ENCODE data around the gene ZDHHC17. TPM values are rescaled to one million over a fixed set of nuclear protein-coding genes. Genes with fewer than 3 reads are reported as not detected.

ZDHHC17 gene
- total RNA-seq, 1 experiment from 2014 or later: 20.9 TPM

DNA sequence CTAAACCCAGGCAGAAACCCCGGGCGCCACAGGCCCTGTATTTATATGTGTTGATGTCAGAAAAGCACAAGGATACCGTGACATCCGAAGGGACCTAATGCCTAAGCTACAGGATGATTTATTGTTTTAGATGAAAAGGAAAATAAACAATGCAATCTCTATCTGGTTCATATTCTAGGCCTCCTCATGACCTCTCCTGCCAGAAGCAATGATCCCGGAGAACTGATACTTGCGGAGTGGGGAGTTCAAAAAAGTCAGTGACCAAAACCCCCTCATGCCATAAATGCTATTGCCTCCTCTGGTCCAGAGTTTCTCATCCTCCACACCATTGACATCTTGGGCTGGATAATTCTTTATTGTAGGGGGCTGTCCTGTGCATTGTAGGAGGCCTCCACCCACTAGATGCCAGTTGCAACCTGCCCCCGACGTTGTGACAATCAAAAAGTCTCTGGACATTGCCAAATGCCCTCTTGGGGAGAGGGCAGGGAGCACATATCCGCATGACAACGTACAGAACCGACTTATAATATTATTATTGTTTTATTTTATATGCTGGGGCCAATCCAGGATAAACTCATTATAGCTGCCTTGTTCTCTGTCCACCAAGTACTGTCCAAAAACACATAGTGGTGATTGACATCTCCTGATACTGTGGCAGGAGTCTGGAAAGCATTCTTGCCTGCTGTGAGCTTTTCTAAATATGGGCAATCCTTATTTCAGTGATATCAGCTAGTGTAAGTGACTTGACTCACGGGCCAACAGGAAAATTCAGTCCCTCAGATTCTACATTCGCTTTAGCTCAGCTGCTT, 116.0 kb downstream of the ZDHHC17 start:
- peak overlapping the region; percentile 98 for H3K27ac ChIP-seq
- H3K27me3 ChIP-seq (replicated peaks): no peaks in the 10 kb centered on the region
- H3K4me1 ChIP-seq (replicated peaks): peaks cover 26% of the 10 kb centered on the region
- peaks cover 5% of the 10 kb centered on the region; the same call in 1 of the 2 replicates for H3K36me3 ChIP-seq
- DNase-seq (ENCODE audit: low read depth in 1 of 2, low spot score in 2 of 2): no peak
- H3K4me3 ChIP-seq: peak overlapping the region; percentile 66
- no peaks in the 10 kb centered on the region for H3K9me3 ChIP-seq (replicated peaks)

DNA sequence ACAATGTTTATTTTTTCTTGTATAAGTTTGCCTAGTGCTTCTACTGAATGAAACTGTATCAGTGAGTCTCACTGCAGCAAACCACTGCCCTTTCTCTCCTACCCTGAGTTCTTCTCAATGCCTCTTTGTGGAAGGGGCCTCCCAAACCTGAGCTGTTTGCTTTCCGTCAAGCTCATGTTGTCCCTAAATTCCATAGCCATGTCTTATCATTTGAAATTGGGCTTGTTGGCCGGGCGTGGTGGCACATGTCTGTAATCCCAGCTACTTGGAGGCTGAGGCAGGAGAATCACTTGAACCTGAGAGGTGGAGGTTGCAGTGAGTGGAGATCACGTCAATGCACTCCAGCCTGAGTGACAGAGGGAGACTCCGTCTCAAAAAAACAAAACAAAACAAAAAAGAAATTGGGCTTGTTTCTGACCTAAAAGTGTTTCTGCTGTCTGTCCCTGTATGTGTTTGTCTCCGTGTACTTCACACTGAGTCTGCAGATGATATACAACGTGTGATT, 116.7 kb downstream of the ZDHHC17 start:
- Histone ChIP-seq H3K4me1 (replicated peaks) (peaks cover 26% of the 10 kb centered on the region), H3K36me3 (peaks cover 5% of the 10 kb centered on the region; the same call in 1 of the 2 replicates), H3K4me3 (no peak overlapping the region), H3K27me3 (replicated peaks) (no peaks in the 10 kb centered on the region), H3K9me3 (replicated peaks) (no peaks in the 10 kb centered on the region), H3K27ac (peak overlapping the region; percentile 98)
- DNase-seq (ENCODE audit: low read depth in 1 of 2, low spot score in 2 of 2): peak in 1 of 2 experiments; percentile 48

DNA sequence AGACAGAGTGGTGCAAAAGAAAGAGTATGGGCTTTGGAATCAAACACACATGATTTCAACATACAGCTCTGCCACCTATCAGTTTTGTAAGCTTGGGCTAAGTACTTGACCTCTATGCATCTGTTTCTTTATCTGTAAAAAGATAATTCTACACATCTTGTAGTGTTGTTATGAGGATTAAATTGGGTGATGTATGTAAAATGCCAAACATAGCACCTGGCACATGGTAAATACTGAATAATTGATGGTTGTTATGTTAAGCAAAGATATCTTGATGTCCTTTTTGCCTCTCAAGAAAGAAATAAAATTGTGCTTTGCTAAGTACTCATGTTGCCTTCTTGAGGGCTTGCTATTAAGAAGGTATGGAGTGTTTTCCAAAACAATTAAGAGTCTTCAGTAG, 117.2 kb downstream of the ZDHHC17 start:
- Histone ChIP-seq H3K36me3 (peaks cover 5% of the 10 kb centered on the region; the same call in 1 of the 2 replicates), H3K27me3 (replicated peaks) (no peaks in the 10 kb centered on the region), H3K9me3 (replicated peaks) (no peaks in the 10 kb centered on the region), H3K27ac (no peak overlapping the region), H3K4me3 (no peak overlapping the region), H3K4me1 (replicated peaks) (peaks cover 26% of the 10 kb centered on the region)
- no peak for DNase-seq (ENCODE audit: low read depth in 1 of 2, low spot score in 2 of 2)

DNA sequence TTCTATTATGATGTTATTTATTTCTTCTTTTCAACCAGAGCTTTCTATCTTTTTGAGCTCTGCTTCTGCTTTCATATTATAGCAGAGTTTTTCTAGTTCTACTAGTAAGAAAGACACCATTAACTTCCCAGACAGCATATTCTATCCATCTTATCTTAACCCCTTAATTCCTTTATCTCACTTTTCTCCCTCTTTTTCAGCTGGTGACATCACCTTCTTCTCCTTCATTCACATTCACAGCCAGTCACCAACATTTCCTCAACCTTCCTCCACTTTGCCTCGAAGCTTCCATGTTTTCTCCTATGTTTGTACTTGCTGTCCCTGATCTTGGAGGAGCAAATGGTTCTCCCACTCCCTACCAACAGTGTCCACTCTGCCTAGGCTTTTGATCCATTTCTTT, 118.5 kb downstream of the ZDHHC17 start:
- Histone ChIP-seq H3K36me3 (peaks cover 5% of the 10 kb centered on the region; the same call in 1 of the 2 replicates), H3K9me3 (replicated peaks) (no peaks in the 10 kb centered on the region), H3K4me1 (replicated peaks) (peaks cover 23% of the 10 kb centered on the region), H3K27ac (no peak overlapping the region), H3K27me3 (replicated peaks) (no peaks in the 10 kb centered on the region), H3K4me3 (no peak overlapping the region)
- DNase-seq (ENCODE audit: low read depth in 1 of 2, low spot score in 2 of 2): no peak

DNA sequence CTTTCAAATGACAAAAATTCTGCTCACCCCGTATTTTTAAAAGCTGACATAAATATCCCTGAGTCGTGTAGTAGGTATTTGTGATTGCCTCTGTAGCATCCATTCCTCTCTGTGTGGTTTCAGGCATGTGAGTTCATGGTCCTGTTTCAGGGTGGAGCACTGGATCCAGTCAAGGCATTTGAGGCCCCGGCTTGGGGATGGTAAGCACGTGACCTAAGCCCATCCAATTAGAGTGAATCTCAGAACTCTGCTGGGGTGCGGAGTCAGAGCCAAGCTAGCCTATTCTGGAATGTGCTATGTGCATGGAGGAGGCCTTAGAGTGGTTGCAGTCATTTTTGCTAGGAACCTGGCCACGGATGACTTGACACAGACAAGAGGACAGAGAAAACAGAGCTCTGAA, 119.2 kb downstream of the ZDHHC17 start:
- no peak for DNase-seq (ENCODE audit: low read depth in 1 of 2, low spot score in 2 of 2)
- no peak overlapping the region for H3K27ac ChIP-seq
- no peak overlapping the region for H3K4me3 ChIP-seq
- H3K9me3 ChIP-seq (replicated peaks): no peaks in the 10 kb centered on the region
- H3K36me3 ChIP-seq: peaks cover 5% of the 10 kb centered on the region; the same call in 1 of the 2 replicates
- H3K27me3 ChIP-seq (replicated peaks): no peaks in the 10 kb centered on the region
- peaks cover 19% of the 10 kb centered on the region for H3K4me1 ChIP-seq (replicated peaks)

DNA sequence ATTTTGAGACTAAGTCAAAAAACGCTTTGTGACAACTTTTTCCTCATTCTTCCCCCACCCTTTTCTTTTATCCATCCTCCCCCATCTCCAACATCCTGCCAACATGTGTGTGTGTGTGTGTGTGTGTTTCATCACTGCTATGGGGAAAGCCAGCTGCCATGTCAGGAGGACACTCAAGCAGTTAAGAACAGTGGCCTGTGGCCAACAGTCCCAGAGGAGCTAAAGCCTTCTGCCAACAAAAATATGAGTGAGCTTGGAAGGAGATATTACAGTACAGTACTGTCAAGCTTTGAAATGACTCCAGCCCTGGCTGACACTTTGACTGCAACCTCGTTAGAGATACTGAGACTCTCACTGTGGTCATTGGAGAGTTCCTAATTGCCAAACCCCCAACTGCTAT, 119.9 kb downstream of the ZDHHC17 start:
- no peak overlapping the region for H3K4me3 ChIP-seq
- H3K27ac ChIP-seq: no peak overlapping the region
- DNase-seq (ENCODE audit: low read depth in 1 of 2, low spot score in 2 of 2): no peak

DNA sequence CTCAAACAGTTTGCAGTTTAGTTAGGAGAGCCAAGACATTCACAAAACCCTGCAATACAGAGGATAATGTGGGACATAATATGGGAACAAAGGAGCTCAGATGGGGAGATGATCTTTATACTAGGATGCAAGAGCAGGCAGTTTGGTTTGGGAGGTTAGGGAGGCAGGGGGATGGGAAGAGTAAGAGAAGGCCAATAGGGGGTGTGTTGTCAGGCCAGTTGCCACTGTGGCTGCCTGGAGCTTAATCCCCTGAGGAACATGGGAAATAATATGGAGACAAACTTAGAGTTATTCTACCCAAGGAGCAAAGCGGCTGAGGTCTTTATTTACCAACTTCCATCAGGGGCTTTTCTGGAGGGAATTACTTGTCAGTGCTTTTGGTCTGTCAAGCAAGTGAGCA, 124.9 kb downstream of the ZDHHC17 start:
- no peaks in the 10 kb centered on the region for H3K4me1 ChIP-seq (replicated peaks)
- H3K27ac ChIP-seq: no peak overlapping the region
- H3K4me3 ChIP-seq: no peak overlapping the region
- no peak for DNase-seq (ENCODE audit: low read depth in 1 of 2, low spot score in 2 of 2)
- no peaks in the 10 kb centered on the region for H3K27me3 ChIP-seq (replicated peaks)
- no peaks in the 10 kb centered on the region for H3K36me3 ChIP-seq
- no peaks in the 10 kb centered on the region for H3K9me3 ChIP-seq (replicated peaks)

More for the DNA sequence above, 119.9 kb downstream of the ZDHHC17 start:
- no peaks in the 10 kb centered on the region for H3K9me3 ChIP-seq (replicated peaks)
- peaks cover 17% of the 10 kb centered on the region for H3K4me1 ChIP-seq (replicated peaks)
- no peaks in the 10 kb centered on the region for H3K27me3 ChIP-seq (replicated peaks)
- peaks cover 2% of the 10 kb centered on the region; the same call in 1 of the 2 replicates for H3K36me3 ChIP-seq

DNA sequence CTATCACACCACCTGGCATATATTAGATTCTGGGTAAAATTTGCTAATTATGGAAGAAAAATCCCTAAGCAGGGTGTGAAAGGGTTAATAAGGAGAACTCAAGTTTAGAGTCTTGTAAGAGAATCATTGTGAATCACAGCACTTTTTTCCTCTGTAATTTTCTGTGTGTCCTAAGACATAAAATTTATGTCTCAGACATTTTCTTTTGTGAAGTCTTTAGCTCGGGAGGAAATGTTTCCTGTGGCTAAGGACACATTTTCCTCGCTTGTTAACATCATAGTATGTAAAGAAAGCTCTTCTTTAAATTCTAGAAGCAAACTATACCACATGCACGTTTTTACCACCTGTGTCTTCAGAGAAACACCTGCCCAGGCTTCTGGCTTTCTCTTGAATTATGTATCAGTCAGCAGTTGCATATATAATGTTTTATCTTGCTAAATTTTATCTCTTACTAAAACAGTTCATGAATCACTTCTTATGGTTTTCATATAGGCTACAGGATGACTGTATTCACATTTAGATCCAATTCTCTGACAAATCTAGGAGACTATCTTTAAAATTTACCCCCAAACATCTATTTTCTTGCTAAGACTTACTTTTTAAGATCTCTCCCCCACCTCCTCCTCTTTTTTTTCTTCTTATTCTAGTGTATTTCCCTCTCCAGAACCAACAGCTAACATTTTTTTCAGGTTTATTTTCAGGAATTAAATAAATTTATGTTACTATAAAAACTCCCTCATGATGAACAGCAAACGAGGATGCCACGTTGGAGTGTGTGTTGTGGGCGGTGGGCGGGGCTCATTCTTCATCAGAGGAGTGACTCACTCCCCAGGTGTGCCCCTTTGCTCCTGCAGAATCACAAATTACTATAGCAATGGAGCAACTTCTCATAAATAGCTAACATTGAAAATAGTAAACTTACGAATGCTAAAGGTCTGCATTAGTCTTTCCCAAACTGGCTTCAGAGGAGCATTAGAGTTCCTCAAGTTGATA, 126.5 kb downstream of the ZDHHC17 start:
- Histone ChIP-seq H3K4me3 (no peak overlapping the region), H3K4me1 (replicated peaks) (no peaks in the 10 kb centered on the region), H3K9me3 (replicated peaks) (peaks cover 5% of the 10 kb centered on the region; the same call in 1 of the 2 replicates), H3K27me3 (replicated peaks) (no peaks in the 10 kb centered on the region), H3K27ac (no peak overlapping the region), H3K36me3 (no peaks in the 10 kb centered on the region)
- no peak for DNase-seq (ENCODE audit: low read depth in 1 of 2, low spot score in 2 of 2)

DNA sequence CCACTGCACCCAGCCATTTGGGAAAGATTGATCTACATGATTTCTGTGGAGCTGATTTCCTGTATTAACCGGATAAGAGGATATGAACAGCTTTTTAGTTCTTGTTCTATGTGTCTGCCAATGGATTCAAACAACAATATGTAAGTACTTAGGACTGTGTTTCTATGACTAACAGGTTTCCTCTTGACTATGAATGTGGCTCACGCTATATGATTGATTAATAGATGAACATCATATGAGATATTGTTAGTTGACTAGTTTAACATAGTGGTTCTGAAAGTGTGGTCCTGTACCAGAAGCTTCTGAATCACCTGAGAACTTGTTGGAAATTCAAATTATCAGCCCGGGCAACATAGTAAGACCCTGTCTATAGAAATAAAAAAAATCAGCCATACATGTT, 127.7 kb downstream of the ZDHHC17 start:
- DNase-seq (ENCODE audit: low read depth in 1 of 2, low spot score in 2 of 2): no peak
- no peaks in the 10 kb centered on the region for H3K36me3 ChIP-seq
- no peaks in the 10 kb centered on the region for H3K4me1 ChIP-seq (replicated peaks)
- no peak overlapping the region for H3K4me3 ChIP-seq
- peaks cover 5% of the 10 kb centered on the region; the same call in 1 of the 2 replicates for H3K9me3 ChIP-seq (replicated peaks)
- H3K27me3 ChIP-seq (replicated peaks): no peaks in the 10 kb centered on the region
- no peak overlapping the region for H3K27ac ChIP-seq

DNA sequence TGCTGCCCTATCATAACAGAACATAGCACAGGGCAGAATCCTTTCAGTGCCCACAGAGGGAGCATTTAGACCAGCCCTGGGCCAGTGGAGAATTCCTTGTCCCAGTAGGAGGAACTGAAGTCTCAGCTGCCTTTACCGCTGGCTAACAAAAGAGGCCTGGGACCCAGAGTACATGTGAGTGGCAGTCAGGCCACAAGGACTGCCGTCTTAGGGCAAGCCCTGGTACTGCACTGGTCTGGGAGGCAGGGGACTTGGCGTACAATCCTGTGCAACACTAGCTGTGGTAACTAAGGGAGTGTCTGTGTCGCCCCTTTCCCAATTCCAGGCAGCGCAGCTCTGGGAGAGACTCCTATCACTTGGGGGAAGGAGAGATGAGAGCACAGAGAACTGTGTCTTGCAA, 131.9 kb downstream of the ZDHHC17 start:
- Histone ChIP-seq H3K9me3 (replicated peaks) (peaks cover 5% of the 10 kb centered on the region; the same call in 1 of the 2 replicates), H3K27ac (no peak overlapping the region), H3K27me3 (replicated peaks) (no peaks in the 10 kb centered on the region), H3K36me3 (no peaks in the 10 kb centered on the region), H3K4me3 (no peak overlapping the region), H3K4me1 (replicated peaks) (no peaks in the 10 kb centered on the region)
- no peak for DNase-seq (ENCODE audit: low read depth in 1 of 2, low spot score in 2 of 2)

DNA sequence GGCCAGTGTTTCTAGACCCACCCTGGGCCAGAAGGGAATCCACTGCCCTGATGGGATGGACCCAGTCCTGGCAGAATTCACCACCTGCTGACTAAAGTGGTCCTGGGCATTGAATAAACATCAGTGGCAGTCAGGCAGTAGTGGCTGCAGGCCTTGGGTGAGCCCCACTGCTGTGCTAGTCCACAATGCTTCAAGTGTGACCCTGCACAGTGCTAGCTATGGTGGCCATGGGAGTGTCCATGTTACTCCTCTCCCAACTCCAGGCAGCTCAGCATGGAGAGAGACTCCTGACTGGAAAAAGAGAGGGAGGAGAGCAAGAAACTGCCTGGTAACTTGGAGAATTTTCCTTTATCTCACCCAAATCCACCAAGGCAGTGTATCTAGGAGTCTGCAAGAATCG, 132.4 kb downstream of the ZDHHC17 start:
- no peak overlapping the region for H3K4me3 ChIP-seq
- no peaks in the 10 kb centered on the region for H3K4me1 ChIP-seq (replicated peaks)
- no peaks in the 10 kb centered on the region for H3K27me3 ChIP-seq (replicated peaks)
- H3K9me3 ChIP-seq (replicated peaks): peaks cover 5% of the 10 kb centered on the region; the same call in 1 of the 2 replicates
- no peak for DNase-seq (ENCODE audit: low read depth in 1 of 2, low spot score in 2 of 2)
- no peak overlapping the region for H3K27ac ChIP-seq
- no peaks in the 10 kb centered on the region for H3K36me3 ChIP-seq

DNA sequence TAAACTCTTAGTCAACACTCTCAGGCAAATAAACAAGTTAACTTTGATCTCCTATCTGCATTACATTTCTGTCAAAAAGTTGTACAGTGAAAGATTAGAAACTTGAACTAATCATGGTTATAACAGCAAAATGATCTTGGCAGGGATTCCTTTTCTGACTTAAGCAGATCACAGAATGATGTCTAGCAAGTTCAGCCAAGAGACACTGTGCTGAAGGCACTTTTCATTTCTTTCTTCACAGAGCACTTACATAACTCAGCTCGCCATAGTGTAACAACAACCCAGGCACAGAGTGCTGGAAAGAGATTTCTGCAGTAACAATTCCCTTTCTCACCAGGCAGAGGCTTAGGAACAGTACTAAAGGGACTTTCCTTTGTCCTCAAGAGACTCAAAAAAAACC, 134.5 kb downstream of the ZDHHC17 start:
- H3K27ac ChIP-seq: no peak overlapping the region
- no peaks in the 10 kb centered on the region for H3K36me3 ChIP-seq
- no peaks in the 10 kb centered on the region for H3K27me3 ChIP-seq (replicated peaks)
- DNase-seq (ENCODE audit: low read depth in 1 of 2, low spot score in 2 of 2): no peak
- peaks cover 5% of the 10 kb centered on the region; the same call in 1 of the 2 replicates for H3K9me3 ChIP-seq (replicated peaks)
- H3K4me3 ChIP-seq: no peak overlapping the region
- no peaks in the 10 kb centered on the region for H3K4me1 ChIP-seq (replicated peaks)

DNA sequence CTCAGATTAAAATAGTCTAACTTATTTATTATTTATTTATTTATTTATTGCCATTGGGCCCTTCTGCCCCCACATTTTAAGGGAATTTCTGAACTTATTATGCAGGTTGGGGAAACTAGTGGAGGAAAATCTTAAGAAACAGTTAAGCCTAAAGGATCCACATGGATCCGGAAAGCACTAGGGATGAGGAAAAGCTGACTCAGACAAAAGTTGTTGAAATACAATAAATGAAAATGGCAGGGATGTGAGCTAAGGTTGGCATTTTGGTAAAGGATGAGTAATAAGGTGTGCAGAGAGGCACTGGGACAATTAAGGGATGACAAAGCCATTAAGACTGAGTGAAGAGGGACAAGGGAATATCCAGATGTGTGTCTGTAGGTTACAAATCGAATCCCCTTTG, 135.6 kb downstream of the ZDHHC17 start:
- Histone ChIP-seq H3K4me1 (replicated peaks) (no peaks in the 10 kb centered on the region), H3K36me3 (no peaks in the 10 kb centered on the region), H3K27me3 (replicated peaks) (no peaks in the 10 kb centered on the region), H3K27ac (no peak overlapping the region), H3K4me3 (no peak overlapping the region), H3K9me3 (replicated peaks) (peaks cover under 1% of the 10 kb centered on the region; the same call in 1 of the 2 replicates)
- DNase-seq (ENCODE audit: low read depth in 1 of 2, low spot score in 2 of 2): no peak
